Measurements from ENCODE around the gene DNAH12.

DNA sequence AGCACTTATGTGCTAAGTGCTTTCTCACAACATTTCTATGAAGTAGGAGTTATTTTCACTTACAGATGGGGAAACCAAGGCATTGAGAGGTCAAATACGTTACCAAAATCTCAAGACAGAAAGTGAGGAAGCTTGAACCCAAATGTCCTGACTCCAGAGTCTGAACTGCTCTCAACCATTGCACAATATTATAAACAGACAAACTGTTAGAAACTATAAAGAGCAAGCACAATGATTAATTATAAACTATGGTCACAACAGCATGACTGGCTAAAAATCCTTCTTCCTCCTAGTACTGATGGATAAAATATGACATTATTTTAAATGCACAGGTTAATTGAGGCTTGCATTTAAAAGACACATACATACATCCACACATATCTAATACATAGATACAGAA lies 173.8 kb downstream of the DNAH12 start:
- no peak for TF ChIP-seq CTCF (IDR thresholded peaks at IDR 0.05; ENCODE audit: low read length)
- TF ChIP-seq EZH2 (optimal IDR thresholded peaks at IDR 0.05; ENCODE audit: low read depth, low read length) = no peak
- TF ChIP-seq EZH2phosphoT487 (IDR thresholded peaks at IDR 0.05; ENCODE audit: low read length) = no peak

All from MM.1S (cell line).